Stimulated activated memory B cell treated with anti-CD40 and anti-IgM and Interleukin-4, amounts not matched to agents 10 μg/mL and 1 μg/mL and 100 μg/mL, for 72 hours (primary cell): Measurements from ENCODE around the gene ZRANB1.

Experiments used
- ATAC-seq: fragments of 150-1000 bp; cut with Tn5 transposase; 2 replicates; pipeline ENCODE4 v1.10.0; 2021
- H3K27ac Mint-ChIP-seq: one replicate; pipeline ENCODE4 v1.8.0; 2022; ENCODE audit warnings: mild to moderate bottlenecking, mixed read lengths
- H3K27me3 Mint-ChIP-seq: one replicate; pipeline ENCODE4 v1.8.0; 2022; ENCODE audit warnings: mixed read lengths
- H3K36me3 Mint-ChIP-seq: one replicate; pipeline ENCODE4 v1.8.0; 2022; ENCODE audit warnings: mixed read lengths
- H3K4me1 Mint-ChIP-seq: one replicate; pipeline ENCODE4 v1.8.0; 2022; ENCODE audit warnings: mixed read lengths
- H3K4me3 Mint-ChIP-seq: one replicate; pipeline ENCODE4 v1.8.0; 2022; ENCODE audit warnings: mild to moderate bottlenecking, moderate library complexity, mixed read lengths
- H3K9me3 Mint-ChIP-seq: one replicate; pipeline ENCODE4 v1.8.0; 2022; ENCODE audit warnings: mixed read lengths

Gene ZRANB1

GRCh38 chr10:124943301-124944092, 1.6 kb downstream of the ZRANB1 start:
- Mint-ChIP-seq H3K4me3 (no peak overlapping the region), H3K36me3 (peaks cover 24% of the 10 kb centered on the region), H3K9me3 (no peaks in the 10 kb centered on the region), H3K27ac (no peak overlapping the region), H3K27me3 (no peaks in the 10 kb centered on the region), H3K4me1 (peaks cover 63% of the 10 kb centered on the region)
- ATAC-seq: no peak

DNA sequence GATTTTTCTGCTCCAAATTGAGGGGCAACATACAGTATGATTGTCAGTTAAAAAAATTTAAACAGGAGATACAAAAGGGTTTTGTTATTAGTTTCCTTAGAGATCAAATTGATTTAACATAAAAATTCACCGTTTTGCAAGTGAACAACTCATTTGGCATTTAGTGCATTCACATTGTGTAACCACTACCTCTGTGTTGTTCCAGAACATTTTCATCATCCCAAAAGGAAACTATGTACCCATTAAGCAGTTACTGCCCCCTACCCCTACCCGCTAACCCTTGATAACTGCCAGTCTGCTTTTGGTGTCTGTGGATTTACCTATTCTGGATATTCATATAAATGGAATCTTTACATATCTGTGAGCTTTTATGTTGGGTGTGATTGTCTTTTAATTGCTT, 3.1 kb downstream of the ZRANB1 start:
- peaks cover 35% of the 10 kb centered on the region for H3K36me3 Mint-ChIP-seq
- no peak for ATAC-seq
- no peak overlapping the region for H3K4me3 Mint-ChIP-seq
- no peaks in the 10 kb centered on the region for H3K9me3 Mint-ChIP-seq
- H3K4me1 Mint-ChIP-seq: peaks cover 62% of the 10 kb centered on the region
- H3K27ac Mint-ChIP-seq: no peak overlapping the region
- no peaks in the 10 kb centered on the region for H3K27me3 Mint-ChIP-seq

DNA sequence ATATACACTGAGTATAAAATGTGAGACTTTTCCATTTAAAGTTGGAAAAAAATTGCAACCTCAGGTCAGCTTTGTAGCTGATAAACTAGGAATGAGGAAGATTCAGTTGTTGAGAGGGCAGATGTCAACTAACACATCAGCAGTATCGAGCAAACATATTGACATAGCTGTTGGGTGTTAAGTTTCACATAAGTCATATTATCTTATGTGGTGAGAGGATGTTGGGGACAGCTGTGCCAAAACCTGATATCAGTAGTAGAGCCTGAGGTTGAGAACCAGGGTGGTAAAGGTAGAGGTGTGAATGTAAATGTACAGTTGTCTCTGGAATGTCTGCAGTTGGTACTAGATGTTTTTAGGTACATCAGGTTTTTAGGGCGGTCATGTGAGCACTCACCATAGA, 5.0 kb downstream of the ZRANB1 start:
- Mint-ChIP-seq H3K36me3 (peaks cover 35% of the 10 kb centered on the region), H3K9me3 (no peaks in the 10 kb centered on the region), H3K27me3 (no peaks in the 10 kb centered on the region), H3K4me3 (no peak overlapping the region), H3K27ac (no peak overlapping the region), H3K4me1 (peaks cover 52% of the 10 kb centered on the region)
- ATAC-seq: no peak

- H3K4me1 Mint-ChIP-seq: peaks cover 42% of the 10 kb centered on the region
- peaks cover 29% of the 10 kb centered on the region for H3K36me3 Mint-ChIP-seq
- no peak overlapping the region for H3K27ac Mint-ChIP-seq
- H3K4me3 Mint-ChIP-seq: no peak overlapping the region
- no peak for ATAC-seq
- no peaks in the 10 kb centered on the region for H3K9me3 Mint-ChIP-seq
- H3K27me3 Mint-ChIP-seq: no peaks in the 10 kb centered on the region
These were observed 7.6 kb downstream of the ZRANB1 start for GRCh38 chr10:124949543-124949942.

GRCh38 chr10:124952123-124952522, 10.2 kb downstream of the ZRANB1 start:
- Mint-ChIP-seq H3K4me1 (peaks cover 47% of the 10 kb centered on the region), H3K9me3 (no peaks in the 10 kb centered on the region), H3K27me3 (no peaks in the 10 kb centered on the region), H3K27ac (no peak overlapping the region), H3K36me3 (peaks cover 29% of the 10 kb centered on the region), H3K4me3 (no peak overlapping the region)
- ATAC-seq: no peak

GRCh38 chr10:124953421-124953820, 11.5 kb downstream of the ZRANB1 start:
- Mint-ChIP-seq H3K27ac (no peak overlapping the region), H3K4me3 (no peak overlapping the region), H3K9me3 (no peaks in the 10 kb centered on the region), H3K36me3 (peaks cover 18% of the 10 kb centered on the region), H3K27me3 (no peaks in the 10 kb centered on the region), H3K4me1 (peaks cover 50% of the 10 kb centered on the region)
- no peak for ATAC-seq

GRCh38 chr10:124955243-124955642, 13.3 kb downstream of the ZRANB1 start:
- no peak overlapping the region for H3K27ac Mint-ChIP-seq
- H3K9me3 Mint-ChIP-seq: no peaks in the 10 kb centered on the region
- no peaks in the 10 kb centered on the region for H3K27me3 Mint-ChIP-seq
- H3K4me3 Mint-ChIP-seq: no peak overlapping the region
- H3K36me3 Mint-ChIP-seq: peaks cover 11% of the 10 kb centered on the region
- ATAC-seq: no peak
- peaks cover 61% of the 10 kb centered on the region for H3K4me1 Mint-ChIP-seq

DNA sequence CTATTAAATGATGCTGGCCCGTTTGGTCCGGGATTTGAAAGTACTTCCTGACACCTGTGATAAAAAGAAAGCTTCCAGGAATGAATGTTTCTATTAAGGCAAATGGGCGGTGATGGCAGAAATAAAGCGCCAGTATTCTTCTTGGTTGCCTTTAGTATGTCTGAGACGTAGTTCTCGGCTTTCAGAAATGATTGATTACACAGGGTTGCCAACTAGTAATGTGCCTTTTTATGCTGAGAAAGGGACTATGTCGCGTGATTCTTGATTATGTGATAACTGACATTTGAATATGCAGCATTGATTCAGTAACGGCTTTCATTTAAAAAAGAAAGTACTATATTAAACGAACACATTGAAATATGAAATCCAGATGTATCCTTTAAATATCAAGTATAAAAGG, 13.9 kb downstream of the ZRANB1 start:
- Mint-ChIP-seq H3K4me3 (no peak overlapping the region), H3K27ac (no peak overlapping the region), H3K4me1 (peaks cover 61% of the 10 kb centered on the region), H3K9me3 (no peaks in the 10 kb centered on the region), H3K27me3 (no peaks in the 10 kb centered on the region), H3K36me3 (peaks cover 11% of the 10 kb centered on the region)
- no peak for ATAC-seq

DNA sequence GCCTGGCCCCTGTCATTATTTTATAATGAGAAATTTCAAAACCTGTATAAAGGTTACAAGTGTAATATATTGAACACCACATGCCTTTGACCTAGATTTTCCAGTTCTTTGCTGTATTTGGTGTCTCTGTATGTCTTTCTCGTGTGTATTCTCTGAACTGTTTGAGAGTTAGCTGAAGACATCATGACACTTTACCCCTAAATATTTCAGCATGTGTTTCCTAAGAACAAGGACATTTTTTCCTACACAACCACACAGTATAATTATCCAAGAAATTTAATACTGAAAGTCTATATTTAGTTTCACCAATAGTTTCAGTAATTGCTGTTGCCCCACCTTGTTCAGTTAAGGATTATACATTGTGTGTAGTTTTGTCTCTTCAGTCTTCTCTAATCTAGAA, 14.8 kb downstream of the ZRANB1 start:
- H3K9me3 Mint-ChIP-seq: no peaks in the 10 kb centered on the region
- H3K4me3 Mint-ChIP-seq: no peak overlapping the region
- peaks cover 57% of the 10 kb centered on the region for H3K4me1 Mint-ChIP-seq
- H3K27me3 Mint-ChIP-seq: no peaks in the 10 kb centered on the region
- H3K36me3 Mint-ChIP-seq: peaks cover 11% of the 10 kb centered on the region
- no peak overlapping the region for H3K27ac Mint-ChIP-seq
- ATAC-seq: no peak

DNA sequence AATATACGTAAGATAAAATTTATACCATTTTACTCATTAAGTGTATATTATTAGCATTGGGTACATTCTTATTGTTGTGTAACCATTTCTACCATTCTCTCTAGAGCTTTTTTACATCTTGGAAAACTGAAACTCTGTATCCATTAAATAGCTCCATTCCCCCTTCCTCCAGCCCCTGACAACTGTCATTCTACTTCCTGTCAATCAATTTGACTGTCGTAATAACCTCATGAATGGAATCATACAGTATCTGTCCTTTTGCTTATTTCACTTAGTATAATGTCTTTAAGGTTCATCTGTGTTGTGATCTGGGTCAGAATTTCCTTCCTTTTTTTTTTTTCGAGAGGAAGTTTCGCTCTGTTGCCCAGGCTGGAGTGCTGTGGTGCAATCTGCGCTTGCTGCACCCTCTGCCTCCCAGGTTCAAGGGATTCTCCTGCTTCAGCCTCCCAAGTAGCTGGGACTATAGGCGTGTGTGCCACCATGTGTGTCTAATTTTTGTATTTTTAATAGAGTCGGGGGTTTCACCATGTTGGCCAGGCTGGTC, 15.6 kb downstream of the ZRANB1 start:
- Mint-ChIP-seq H3K36me3 (peaks cover 11% of the 10 kb centered on the region), H3K27ac (no peak overlapping the region), H3K4me3 (no peak overlapping the region), H3K27me3 (no peaks in the 10 kb centered on the region), H3K4me1 (peaks cover 51% of the 10 kb centered on the region), H3K9me3 (no peaks in the 10 kb centered on the region)
- ATAC-seq: no peak

- H3K27me3 Mint-ChIP-seq: no peaks in the 10 kb centered on the region
- H3K36me3 Mint-ChIP-seq: peaks cover 5% of the 10 kb centered on the region
- H3K27ac Mint-ChIP-seq: no peak overlapping the region
- no peak overlapping the region for H3K4me3 Mint-ChIP-seq
- ATAC-seq: no peak
- H3K4me1 Mint-ChIP-seq: peaks cover 43% of the 10 kb centered on the region
- no peaks in the 10 kb centered on the region for H3K9me3 Mint-ChIP-seq
These were observed 17.6 kb downstream of the ZRANB1 start for GRCh38 chr10:124959564-124959963.

DNA sequence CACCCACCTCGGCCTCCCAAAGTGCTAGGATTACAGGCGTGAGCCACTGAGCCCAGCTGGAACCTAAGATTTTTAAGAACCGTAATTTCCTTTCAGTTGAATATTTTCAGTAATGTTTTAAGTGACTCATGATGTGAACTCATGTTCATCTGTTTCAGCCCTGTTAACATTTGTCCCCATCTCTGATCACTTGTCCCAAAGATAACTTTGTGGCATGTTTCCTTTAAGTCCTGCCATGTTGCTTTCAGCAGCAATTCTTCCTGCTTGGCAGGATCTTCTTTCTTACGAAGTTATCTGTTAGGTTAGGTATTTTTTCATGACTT, 19.3 kb downstream of the ZRANB1 start:
- Mint-ChIP-seq H3K27ac (no peak overlapping the region), H3K4me3 (no peak overlapping the region), H3K4me1 (peaks cover 40% of the 10 kb centered on the region)

GRCh38 chr10:124962421-124962820, 20.5 kb downstream of the ZRANB1 start:
- H3K9me3 Mint-ChIP-seq: no peaks in the 10 kb centered on the region
- H3K4me1 Mint-ChIP-seq: peaks cover 36% of the 10 kb centered on the region
- H3K27me3 Mint-ChIP-seq: no peaks in the 10 kb centered on the region
- peaks cover 24% of the 10 kb centered on the region for H3K36me3 Mint-ChIP-seq
- no peak overlapping the region for H3K27ac Mint-ChIP-seq
- no peak overlapping the region for H3K4me3 Mint-ChIP-seq
- ATAC-seq: no peak

More for the DNA sequence above, 19.3 kb downstream of the ZRANB1 start:
- Mint-ChIP-seq H3K9me3 (no peaks in the 10 kb centered on the region), H3K36me3 (peaks cover 14% of the 10 kb centered on the region), H3K27me3 (no peaks in the 10 kb centered on the region)
- no peak for ATAC-seq

GRCh38 chr10:124963866-124964720, 22.2 kb downstream of the ZRANB1 start:
- no peak for ATAC-seq
- Mint-ChIP-seq H3K36me3 (peaks cover 35% of the 10 kb centered on the region), H3K4me1 (peaks cover 32% of the 10 kb centered on the region)

DNA sequence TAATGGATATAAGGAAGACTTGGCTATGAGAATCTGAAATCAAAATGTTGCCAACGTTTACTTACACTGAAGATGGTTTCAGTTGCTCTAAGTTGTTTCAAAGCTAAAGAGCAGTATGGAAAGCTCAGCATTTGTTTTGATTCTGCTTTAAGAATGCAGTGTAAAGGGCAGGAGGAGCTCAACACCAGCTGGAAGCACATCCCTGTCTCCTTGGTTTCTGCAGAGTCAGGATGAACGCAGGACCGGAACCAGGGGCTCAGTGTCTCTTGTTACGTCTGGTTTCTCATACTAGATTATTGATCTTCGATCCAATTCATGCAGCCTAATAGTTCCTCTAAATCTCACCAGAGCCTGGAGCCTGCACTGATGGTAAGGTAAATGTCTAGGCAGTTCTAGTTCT, 24.1 kb downstream of the ZRANB1 start:
- H3K27me3 Mint-ChIP-seq: no peaks in the 10 kb centered on the region
- no peak for ATAC-seq
- no peak overlapping the region for H3K4me3 Mint-ChIP-seq
- peaks cover 43% of the 10 kb centered on the region for H3K36me3 Mint-ChIP-seq
- H3K9me3 Mint-ChIP-seq: no peaks in the 10 kb centered on the region
- H3K27ac Mint-ChIP-seq: no peak overlapping the region
- H3K4me1 Mint-ChIP-seq: peaks cover 37% of the 10 kb centered on the region

More at GRCh38 chr10:124963866-124964720, 22.2 kb downstream of the ZRANB1 start:
- Mint-ChIP-seq H3K9me3 (no peaks in the 10 kb centered on the region), H3K4me3 (no peak overlapping the region), H3K27ac (no peak overlapping the region), H3K27me3 (no peaks in the 10 kb centered on the region)
